ENCODE measurements around the gene CNDP2. TPM values are rescaled to one million over a fixed set of nuclear protein-coding genes. Genes with fewer than 3 reads are reported as not detected.
A peak's percentile ranks its signal among the peaks of the same experiment; 100 is the strongest.
"Not testable (repeated sequence)": the region's sequence is repeated elsewhere in the genome, so short reads cannot be mapped to it uniquely, and the experiment has no call there.

Gene CNDP2
- total RNA-seq, 2 experiments from 2014 or later, result 121 to 136 TPM

DNA sequence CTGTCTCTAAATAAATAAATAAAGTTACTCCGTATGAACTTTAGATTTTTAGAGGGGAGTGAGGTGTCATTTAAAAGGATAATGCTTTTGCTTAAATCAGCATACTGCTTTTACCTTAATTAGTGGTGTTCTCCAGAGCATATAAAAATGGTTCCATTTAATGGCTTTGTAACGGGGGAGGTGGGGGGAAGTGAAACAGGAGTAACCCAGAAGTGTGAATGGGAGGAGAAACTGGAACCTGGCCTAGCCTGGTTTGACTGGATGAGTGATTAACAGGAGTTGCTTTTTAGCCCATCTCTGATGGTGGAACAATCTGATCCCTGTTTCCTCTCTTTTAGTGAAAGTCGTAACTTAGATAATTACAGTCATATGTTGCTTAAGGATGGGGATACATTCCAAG is 1.6 kb downstream of the CNDP2 start:
- Mint-ChIP-seq H3K4me3 (peak overlapping the region; percentile 85), H3K9me3 (no peaks in the 10 kb centered on the region), H3K27ac (peak overlapping the region; percentile 99), H3K36me3 (ENCODE audit: low read depth) (peaks cover 41% of the 10 kb centered on the region), H3K4me1 (ENCODE audit: low read depth) (peaks cover 51% of the 10 kb centered on the region), H3K27me3 (no peaks in the 10 kb centered on the region)
- ChIA-PET POLR2A (interaction anchor here (1.2 to 1.6 kb wide), 3 partner anchors 12 to 123 kb away, joined by 3 to 5 read pairs (median 3); no protein-coding TSS in a partner anchor), CTCF (interaction anchor here (1.5 to 11.5 kb wide), 3 partner anchors 54 to 146 kb away, joined by 5 to 198 read pairs (median 6); partner anchors contain the start of gene ZNF407)
- intact Hi-C loops (cut with micrococcal nuclease), result loop anchor here (5.0 to 10.0 kb wide), 5 partner anchors 55 to 710 kb away; partner anchors contain the start of genes FBXO15, PTGR3, TIMM21 and ZNF407
- ATAC-seq, result no peak
- DNase-seq, result no peak
- TF ChIP-seq, protein P1, sequence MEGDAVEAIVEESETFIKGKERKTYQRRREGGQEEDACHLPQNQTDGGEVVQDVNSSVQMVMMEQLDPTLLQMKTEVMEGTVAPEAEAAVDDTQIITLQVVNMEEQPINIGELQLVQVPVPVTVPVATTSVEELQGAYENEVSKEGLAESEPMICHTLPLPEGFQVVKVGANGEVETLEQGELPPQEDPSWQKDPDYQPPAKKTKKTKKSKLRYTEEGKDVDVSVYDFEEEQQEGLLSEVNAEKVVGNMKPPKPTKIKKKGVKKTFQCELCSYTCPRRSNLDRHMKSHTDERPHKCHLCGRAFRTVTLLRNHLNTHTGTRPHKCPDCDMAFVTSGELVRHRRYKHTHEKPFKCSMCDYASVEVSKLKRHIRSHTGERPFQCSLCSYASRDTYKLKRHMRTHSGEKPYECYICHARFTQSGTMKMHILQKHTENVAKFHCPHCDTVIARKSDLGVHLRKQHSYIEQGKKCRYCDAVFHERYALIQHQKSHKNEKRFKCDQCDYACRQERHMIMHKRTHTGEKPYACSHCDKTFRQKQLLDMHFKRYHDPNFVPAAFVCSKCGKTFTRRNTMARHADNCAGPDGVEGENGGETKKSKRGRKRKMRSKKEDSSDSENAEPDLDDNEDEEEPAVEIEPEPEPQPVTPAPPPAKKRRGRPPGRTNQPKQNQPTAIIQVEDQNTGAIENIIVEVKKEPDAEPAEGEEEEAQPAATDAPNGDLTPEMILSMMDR (IDR thresholded peaks at IDR 0.05), result no peak

DNA sequence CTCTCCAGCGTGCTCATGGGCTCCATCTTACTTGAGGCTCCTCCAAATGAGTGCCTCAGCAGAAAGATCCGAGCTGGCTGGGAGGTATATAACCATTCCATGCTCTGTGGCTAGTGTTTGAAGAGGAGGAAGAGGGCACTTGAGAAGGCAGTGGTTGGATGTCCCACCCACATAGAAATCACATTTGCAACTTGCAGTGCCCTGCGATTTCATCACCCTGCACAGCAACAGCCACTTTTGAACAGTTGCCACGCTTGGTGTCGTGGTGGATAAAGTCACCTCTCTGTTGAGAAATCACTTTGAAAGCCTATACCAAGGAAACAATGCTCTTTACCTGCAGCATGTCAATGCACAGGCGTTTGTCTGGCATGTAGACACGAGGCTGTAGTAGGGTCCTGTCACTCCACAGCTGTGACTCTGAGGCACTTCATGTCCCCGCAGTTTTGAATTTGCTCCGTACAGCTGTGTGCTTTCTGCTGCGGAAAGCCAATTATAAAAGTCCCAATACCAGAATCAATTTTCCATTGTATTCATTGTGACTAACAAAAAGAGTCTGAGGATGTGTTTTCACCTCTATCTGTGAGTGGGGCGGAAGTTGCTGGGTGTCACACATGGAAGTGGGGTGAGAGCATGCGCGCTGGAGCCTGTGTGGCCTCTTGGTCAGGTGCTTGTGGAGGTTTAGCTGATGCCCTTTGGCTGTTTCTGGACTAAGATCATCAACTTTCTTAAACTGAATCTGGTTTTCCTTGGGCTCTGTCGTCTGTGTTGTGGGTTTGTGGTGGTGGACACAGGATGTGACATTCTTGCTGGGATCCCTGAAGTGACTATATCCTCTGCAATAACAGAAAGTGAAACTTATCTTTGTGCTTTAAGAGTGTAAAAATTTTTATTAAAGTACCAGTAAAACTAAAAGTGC is 2.8 kb downstream of the CNDP2 start:
- intact Hi-C loops (cut with micrococcal nuclease), result loop anchor here (5.0 to 10.0 kb wide), 5 partner anchors 53 to 708 kb away; partner anchors contain the start of genes FBXO15, PTGR3, TIMM21 and ZNF407
- ATAC-seq, result peak; percentile 61
- Mint-ChIP-seq H3K27ac (peak overlapping the region; percentile 99), H3K4me1 (ENCODE audit: low read depth) (peaks cover 51% of the 10 kb centered on the region), H3K9me3 (no peaks in the 10 kb centered on the region), H3K4me3 (peak overlapping the region; percentile 85), H3K27me3 (no peaks in the 10 kb centered on the region), H3K36me3 (ENCODE audit: low read depth) (peaks cover 50% of the 10 kb centered on the region)
- ChIA-PET CTCF (interaction anchor here (1.2 to 11.5 kb wide), 5 partner anchors 53 to 189 kb away, joined by 4 to 198 read pairs (median 5); partner anchors contain the start of gene ZNF407), POLR2A (interaction anchor here (1.0 to 1.6 kb wide), 3 partner anchors 13 to 152 kb away, joined by 3 to 5 read pairs (median 4); no protein-coding TSS in a partner anchor)
- peak; percentile 91 for DNase-seq
- TF ChIP-seq, protein P1 (IDR thresholded peaks at IDR 0.05), result no peak

DNA sequence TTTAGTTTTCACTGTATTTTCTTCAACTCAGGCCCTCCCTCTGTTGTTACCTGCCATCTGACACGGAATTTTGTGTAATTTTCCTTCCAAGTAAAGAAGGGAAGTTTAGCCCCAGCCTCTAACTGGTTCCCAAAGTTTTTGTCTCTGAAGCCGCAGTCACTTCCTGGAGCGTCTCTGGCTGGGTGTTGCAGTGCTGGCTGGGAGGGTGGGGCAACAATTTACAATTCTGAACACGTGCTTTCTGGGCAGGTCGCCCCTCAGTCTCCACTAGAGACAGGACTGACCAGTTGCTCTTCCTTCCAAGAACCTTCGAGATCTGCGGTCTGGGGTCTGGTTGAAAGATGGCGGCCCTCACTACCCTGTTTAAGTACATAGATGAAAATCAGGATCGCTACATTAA is 3.5 kb downstream of the CNDP2 start:
- intact Hi-C loops (cut with micrococcal nuclease), result loop anchor here (5.0 to 10.0 kb wide), 5 partner anchors 53 to 708 kb away; partner anchors contain the start of genes FBXO15, PTGR3, TIMM21 and ZNF407
- Mint-ChIP-seq H3K27ac (peak overlapping the region; percentile 99), H3K4me1 (ENCODE audit: low read depth) (peaks cover 50% of the 10 kb centered on the region), H3K4me3 (peak overlapping the region; percentile 85), H3K36me3 (ENCODE audit: low read depth) (peaks cover 50% of the 10 kb centered on the region), H3K9me3 (no peaks in the 10 kb centered on the region), H3K27me3 (no peaks in the 10 kb centered on the region)
- ChIA-PET POLR2A (interaction anchor here (0.9 to 1.0 kb wide), 3 partner anchors 19 to 152 kb away, joined by 3 to 4 read pairs (median 3); no protein-coding TSS in a partner anchor), CTCF (interaction anchor here (1.2 to 2.0 kb wide), 2 partner anchors 130 to 189 kb away, joined by 4 to 5 read pairs; no protein-coding TSS in a partner anchor)
- TF ChIP-seq, protein P1 (IDR thresholded peaks at IDR 0.05), result no peak
- ATAC-seq, result peak; percentile 14
- peak; percentile 64 for DNase-seq

DNA sequence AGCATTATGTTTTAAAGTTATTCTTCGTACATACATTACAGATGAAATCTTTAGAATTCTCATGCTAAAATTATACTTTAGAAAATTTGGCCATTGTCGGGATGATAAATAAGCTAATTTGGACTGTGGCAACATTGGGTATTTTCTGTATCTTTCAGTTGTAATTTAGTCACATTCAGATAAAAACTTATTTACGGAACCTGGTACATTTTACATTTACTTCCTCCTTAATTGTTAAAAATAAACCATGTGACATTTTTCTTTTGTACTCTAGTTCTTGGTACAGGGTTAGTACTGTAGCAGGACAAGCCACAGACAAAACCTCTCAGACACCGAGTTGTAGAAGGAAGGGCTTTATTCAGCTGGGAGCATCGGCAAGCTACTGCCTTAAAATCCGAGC is 4.2 kb downstream of the CNDP2 start:
- peak overlapping the region; percentile 61 for H3K4me3 Mint-ChIP-seq
- no peaks in the 10 kb centered on the region for H3K27me3 Mint-ChIP-seq
- intact Hi-C loops (cut with micrococcal nuclease), result no loop called here
- H3K4me1 Mint-ChIP-seq (ENCODE audit: low read depth), result peaks cover 51% of the 10 kb centered on the region
- CTCF ChIA-PET, result interaction anchor here (1.2 kb wide), 1 partner anchor 131 kb away, joined by 4 read pairs; no protein-coding TSS in a partner anchor
- ATAC-seq (no peak), DNase-seq (no peak)
- TF ChIP-seq, protein P1 (IDR thresholded peaks at IDR 0.05), result no peak
- no peaks in the 10 kb centered on the region for H3K9me3 Mint-ChIP-seq
- H3K27ac Mint-ChIP-seq, result peak overlapping the region; percentile 99
- H3K36me3 Mint-ChIP-seq (ENCODE audit: low read depth), result peaks cover 51% of the 10 kb centered on the region
- POLR2A ChIA-PET, result interaction anchor here (0.9 kb wide), 2 partner anchors 16 to 19 kb away, joined by 3 read pairs; no protein-coding TSS in a partner anchor

DNA sequence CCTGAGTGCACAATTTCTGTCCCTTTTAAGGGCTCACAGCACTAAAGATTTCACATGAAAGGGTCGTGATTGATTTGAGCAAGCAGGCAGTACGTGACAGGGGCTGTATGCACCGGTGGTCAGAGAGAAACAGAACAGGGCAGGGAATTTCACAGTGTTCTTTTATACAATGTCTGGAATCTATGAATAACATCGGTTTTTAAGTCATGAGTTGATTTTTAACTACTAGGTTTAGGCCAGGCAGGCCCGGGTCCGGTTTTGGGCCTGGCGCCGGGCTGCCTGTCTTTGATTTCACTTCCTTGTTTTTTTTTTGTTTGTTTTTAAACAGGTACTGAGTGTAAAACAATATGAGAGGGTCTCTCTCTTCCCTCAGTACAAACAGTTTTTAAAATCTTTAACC is 4.6 kb downstream of the CNDP2 start:
- Mint-ChIP-seq H3K36me3 (ENCODE audit: low read depth) (peaks cover 55% of the 10 kb centered on the region), H3K27ac (peak overlapping the region; percentile 99), H3K4me3 (peak overlapping the region; percentile 61), H3K4me1 (ENCODE audit: low read depth) (peaks cover 50% of the 10 kb centered on the region)
- ATAC-seq; intact Hi-C loops (cut with micrococcal nuclease); DNase-seq; CTCF ChIA-PET; H3K27me3 Mint-ChIP-seq; H3K9me3 Mint-ChIP-seq: not testable (repeated sequence)
- POLR2A ChIA-PET, result interaction anchor here (0.9 kb wide), 1 partner anchor 16 kb away, joined by 3 read pairs; no protein-coding TSS in a partner anchor

All from activated CD8-positive, alpha-beta T cell treated with anti-CD3 and anti-CD28 coated beads for 36 hours (primary cell).